Measurements from ENCODE around the gene RXFP1.

RXFP1 gene

GRCh38 chr4:158543191-158543590 is 21.5 kb downstream of the RXFP1 start:
- no peak for DNase-seq

GRCh38 chr4:158544141-158544540 is 22.5 kb downstream of the RXFP1 start:
- DNase-seq = no peak

- no peak for DNase-seq
Measured at GRCh38 chr4:158553364-158553763, 31.7 kb downstream of the RXFP1 start.

GRCh38 chr4:158560284-158560683 is 38.6 kb downstream of the RXFP1 start:
- DNase-seq = no peak

GRCh38 chr4:158566860-158567259 is 45.2 kb downstream of the RXFP1 start:
- DNase-seq = no peak

GRCh38 chr4:158571736-158572135 is 50.1 kb downstream of the RXFP1 start:
- DNase-seq = peak; percentile 69 to 82

GRCh38 chr4:158572608-158573007 is 50.9 kb downstream of the RXFP1 start:
- DNase-seq = no peak

GRCh38 chr4:158578476-158578875 is 56.8 kb downstream of the RXFP1 start:
- peak; percentile 13 to 53 for DNase-seq

- DNase-seq = peak in 1 of 2 experiments; percentile 36
Measured at GRCh38 chr4:158580064-158580463, 58.4 kb downstream of the RXFP1 start.

GRCh38 chr4:158581161-158581560 is 59.5 kb downstream of the RXFP1 start:
- DNase-seq = no peak

- no peak for DNase-seq
Measured at GRCh38 chr4:158586881-158587280, 65.2 kb downstream of the RXFP1 start.

GRCh38 chr4:158588285-158588684 is 66.6 kb downstream of the RXFP1 start:
- no peak for DNase-seq

- DNase-seq = no peak
Measured at GRCh38 chr4:158588777-158589176, 67.1 kb downstream of the RXFP1 start.

GRCh38 chr4:158590306-158590705 is 68.6 kb downstream of the RXFP1 start:
- DNase-seq = no peak

GRCh38 chr4:158590824-158591223 is 69.1 kb downstream of the RXFP1 start:
- DNase-seq = no peak

GRCh38 chr4:158597879-158598596 is 76.4 kb downstream of the RXFP1 start:
- no peak for DNase-seq

GRCh38 chr4:158599150-158599549 is 77.5 kb downstream of the RXFP1 start:
- no peak for DNase-seq

- no peak for DNase-seq
Measured at GRCh38 chr4:158599765-158600498, 78.2 kb downstream of the RXFP1 start.

GRCh38 chr4:158604369-158604768 is 82.7 kb downstream of the RXFP1 start:
- no peak for DNase-seq

- no peak for DNase-seq
Measured at GRCh38 chr4:158605393-158605792, 83.7 kb downstream of the RXFP1 start.

- no peak for DNase-seq
Measured at GRCh38 chr4:158606969-158607368, 85.3 kb downstream of the RXFP1 start.

- no peak for DNase-seq
Measured at GRCh38 chr4:158609116-158609515, 87.4 kb downstream of the RXFP1 start.

- no peak for DNase-seq
Measured at GRCh38 chr4:158610790-158611189, 89.1 kb downstream of the RXFP1 start.

GRCh38 chr4:158613046-158613445 is 91.4 kb downstream of the RXFP1 start:
- DNase-seq = no peak

- no peak for DNase-seq
Measured at GRCh38 chr4:158617956-158618355, 96.3 kb downstream of the RXFP1 start.

All from NCI-H526 (cell line).